HG03354 (cell line): ENCODE measurements around the gene QARS1.

Experiments
- ATAC-seq: cut with Tn5 transposase; IDR thresholded peaks from one replicate; pipeline ENCODE4 v1.9.1; 2021; ENCODE audit warnings: mild to moderate bottlenecking; ENCODE audit not compliant: unreplicated experiment, poor library complexity, severe bottlenecking

QARS1 gene

DNA sequence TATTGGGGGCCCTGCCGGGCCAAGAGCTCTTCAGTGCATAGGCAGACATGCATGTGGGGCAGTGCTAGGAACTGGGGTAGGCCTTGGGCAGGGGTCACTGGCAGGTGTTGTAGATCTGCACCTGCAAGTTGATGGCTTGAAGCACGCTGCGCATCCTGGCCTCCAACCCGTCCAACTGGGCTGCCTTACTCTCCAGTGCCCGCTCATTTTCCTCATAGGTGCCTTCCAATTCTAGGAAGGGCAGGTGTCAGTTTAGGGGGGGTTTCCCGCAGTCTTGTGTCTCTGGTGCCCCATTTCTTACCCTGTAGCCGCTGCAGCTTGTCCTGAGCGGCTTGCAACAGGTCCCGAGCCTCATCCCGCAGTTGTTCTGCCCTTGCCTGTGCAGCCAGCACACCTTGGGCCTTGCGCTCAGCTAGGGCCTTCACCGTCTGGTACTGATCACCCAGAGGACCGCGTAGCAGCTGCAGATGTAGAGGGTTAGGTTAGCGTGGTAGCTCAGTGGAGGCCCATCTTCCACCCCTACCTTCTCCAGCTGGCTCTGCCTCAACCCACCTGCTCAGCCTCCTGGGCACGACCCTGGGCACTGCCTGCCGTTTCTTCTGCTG is 16.7 kb upstream of the QARS1 start:
- ATAC-seq = no peak

DNA sequence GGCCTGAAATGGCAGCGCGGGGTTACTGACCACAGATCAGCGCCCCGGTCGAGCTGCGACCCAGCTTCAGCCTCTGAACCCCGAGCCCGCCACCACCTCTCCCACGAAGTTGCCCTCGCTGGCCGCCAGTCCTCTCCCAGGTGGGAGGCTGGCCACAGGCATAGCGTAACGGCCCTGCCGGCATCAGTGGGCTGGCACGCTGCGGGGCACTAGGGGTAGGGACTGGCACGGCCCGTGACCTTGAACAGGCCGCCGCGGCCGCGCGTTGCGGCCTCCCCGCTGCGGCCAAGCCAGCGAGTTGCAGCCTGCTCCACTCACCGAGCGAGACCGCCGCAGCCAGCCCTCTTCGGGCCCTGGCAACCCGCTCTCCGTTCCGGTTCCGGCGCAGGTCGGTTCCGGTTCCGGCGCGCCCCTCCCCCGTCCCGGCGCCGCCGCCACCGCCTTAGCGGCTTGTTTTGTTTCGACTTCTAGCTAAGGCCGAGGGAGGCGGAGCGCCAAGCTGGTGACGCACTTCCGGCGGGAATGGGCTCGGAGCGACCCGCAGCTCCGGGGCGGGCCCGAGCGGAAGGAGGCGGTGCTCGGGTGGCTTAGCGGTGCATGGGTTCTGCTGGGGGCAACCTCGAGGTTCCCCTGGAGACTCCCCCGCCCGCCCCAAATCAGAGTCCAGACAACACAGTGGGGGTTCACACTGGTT is 16.0 kb upstream of the QARS1 start, which contains the start of gene USP19:
Gene USP19 (minus strand): TSS at position 386 of the 694 bp plus-strand sequence. CDS start 1,678 bp downstream, outside the sequence.
- peak; percentile 84 for ATAC-seq

DNA sequence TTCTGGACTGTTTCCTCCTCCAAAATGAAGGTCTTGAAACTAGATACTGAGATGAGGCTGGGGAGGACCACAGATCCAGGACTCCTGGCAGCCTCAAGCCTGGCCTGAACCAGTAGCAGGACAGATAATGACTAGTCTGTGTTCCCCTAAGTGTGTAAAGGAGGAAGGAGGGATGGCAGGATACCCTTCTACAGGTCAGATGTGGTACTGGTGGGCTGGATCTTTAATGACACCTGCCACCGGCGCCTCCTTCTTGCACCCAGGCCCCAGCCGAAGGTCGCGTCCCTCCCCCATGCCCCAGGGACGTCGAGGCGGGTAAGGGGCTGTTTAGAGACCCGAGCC is 15.5 kb upstream of the QARS1 start:
- ATAC-seq = peak; percentile 19

DNA sequence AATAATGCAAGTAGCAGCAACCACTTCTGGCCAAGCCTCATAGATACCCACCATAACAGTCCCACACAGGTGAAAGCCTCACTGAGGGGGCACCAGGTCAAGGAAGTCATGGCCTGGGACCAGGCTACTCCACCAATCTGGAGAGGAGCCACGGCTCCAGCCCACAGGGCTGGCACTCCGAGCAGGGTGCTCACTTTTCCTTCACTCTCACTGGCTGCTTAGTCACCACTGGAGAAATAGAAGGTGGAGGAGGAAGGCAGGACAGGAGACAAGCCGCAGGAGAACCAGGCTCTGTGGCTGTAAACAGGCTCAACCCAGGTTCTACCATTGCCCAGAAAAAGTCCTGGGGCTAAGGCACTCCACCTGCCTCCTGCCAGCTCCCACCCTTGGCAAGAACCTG is 14.9 kb upstream of the QARS1 start:
- ATAC-seq = no peak

DNA sequence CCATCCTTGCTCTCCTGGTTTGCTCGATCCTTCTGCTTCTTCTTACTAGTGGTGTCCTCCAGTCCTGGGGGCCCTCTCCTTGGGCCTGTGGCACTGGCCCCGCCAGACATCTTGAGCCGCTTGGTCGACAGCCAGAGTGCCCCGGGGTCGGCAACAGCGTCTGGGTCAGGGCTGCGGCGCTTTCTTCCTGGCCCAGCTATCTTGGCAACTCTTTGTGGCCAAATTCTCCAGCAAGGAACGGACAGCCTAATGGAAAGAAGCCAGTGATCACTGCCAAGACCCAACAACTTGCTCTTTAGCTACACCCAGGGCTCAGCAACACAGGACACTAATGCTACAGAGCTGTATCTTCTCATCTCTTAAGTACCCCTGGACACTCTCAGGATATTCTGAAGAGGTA is 14.5 kb upstream of the QARS1 start:
- ATAC-seq = no peak

DNA sequence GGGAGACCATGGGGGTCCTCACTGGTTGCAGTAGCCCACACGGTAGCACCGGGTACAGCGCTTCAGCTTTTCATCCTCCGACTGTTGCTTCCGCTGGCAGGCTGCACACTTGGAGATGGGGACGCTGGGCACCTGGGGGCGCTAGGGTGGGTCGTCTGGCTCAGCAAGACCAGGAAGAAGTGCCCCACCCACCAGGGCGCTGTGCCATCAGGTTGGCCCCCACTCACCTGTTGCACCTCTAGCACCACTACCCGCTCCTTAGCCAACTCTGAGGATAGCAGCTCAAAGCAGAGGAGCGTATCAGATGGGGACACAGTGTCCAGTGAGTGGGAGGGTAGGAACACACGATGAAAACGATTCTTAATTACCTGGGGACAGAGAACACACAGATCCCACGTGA is 7.7 kb upstream of the QARS1 start:
- no peak for ATAC-seq

DNA sequence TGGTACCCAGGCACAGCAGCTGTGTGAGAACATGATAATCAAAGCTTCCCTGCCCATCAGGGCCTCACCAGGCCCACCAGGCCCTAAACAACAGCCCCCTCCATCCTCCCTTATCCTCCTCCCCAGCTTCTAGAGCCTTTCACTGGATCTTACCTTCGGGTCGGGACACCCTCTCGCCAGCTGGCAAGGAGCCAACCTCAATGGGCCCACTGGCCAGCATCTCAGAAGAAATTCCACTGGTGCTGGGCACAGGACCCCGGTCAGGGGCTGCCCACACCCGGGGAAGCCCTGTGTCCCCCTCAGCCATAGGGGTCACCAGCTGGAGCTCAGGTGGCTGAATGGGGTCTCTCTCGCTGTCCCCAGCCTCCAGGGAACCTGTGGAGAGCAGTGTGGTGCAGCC is 6.8 kb upstream of the QARS1 start:
- ATAC-seq = no peak

DNA sequence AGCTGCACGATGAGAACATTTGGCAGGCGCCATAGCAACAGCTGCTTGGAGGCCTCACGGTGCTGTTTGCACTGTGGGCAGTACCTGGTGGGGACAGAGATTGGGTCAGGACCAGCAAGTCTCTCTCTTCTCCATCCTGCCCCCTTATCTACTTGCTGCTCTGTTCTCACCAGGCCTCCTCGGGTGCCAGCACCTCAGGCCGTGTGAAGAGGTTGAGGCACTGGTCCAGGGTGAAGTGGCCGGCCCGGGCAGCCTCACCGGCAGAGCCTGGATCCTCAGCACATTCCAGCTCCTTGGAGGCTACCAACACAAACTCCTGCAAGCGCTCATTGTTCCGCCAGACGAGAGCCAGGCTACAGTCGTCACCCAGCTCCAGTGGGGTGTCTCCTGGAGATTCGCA is 6.2 kb upstream of the QARS1 start:
- ATAC-seq = no peak

DNA sequence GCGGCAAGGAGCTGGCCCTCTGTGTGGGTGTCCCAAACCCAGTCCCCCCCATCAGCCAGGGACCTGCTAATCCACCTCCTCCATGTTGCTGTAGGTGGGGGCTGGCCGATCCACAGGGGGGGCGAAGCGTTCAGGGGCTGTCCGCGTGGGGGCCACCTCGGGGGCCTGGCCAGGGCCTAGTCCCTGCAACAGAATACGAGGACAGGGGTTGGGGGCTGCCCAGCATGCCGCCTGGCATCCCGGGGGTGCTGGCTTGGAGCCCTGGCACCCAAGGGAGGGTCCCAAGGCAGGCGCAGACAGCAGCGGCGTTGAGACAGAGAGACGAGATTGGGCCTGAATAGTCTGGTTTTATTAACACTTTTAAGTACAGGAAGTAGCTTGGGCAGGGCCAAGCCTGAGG is 3.8 kb upstream of the QARS1 start:
- no peak for ATAC-seq

DNA sequence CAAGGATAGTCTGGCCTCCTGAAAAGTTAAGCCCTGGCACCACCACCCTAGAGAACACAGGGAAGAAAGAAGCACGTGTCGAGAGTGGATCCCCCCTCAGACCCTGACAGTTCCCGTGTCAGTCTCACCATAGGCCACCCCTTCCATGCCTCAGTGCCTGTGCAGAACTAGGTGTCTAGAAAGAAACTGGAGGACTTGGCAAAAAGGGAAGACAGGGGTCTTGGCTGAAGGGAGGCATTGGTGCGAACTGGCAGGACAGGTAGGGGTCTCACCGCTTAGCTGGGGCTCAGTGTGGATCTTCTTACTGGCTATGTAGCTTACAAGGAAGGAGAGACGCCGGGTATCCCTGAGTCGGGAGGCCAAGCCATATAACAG is 518 bp downstream of the QARS1 start:
- ATAC-seq = no peak

DNA sequence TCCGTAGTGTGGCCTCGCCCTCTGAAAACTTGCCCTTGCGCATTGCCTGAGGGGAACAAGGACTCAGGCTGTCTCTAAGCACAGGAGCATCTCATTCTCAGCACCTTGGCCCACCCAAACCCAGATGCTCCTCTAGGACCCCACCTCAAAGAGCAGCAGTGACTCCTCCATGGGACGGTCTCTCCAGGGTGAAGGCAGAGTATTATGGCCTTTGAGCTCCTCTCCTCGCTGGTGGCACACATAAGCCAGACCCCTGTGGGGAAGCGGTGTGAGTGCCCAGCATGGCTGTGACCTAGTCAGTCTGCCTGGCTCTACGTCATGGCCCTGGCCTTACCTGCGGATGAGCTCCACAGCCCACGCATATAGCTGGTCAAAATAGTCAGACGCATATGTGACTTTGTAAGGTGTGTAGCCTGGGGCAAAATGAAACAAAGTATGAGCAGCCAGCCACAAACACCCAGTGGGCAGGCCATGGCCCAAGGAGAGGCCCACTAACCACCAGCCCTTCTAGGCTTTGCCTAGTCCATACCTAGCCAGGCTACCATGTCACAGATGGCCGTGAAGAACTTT is 4.4 kb downstream of the QARS1 start:
- ATAC-seq = no peak

DNA sequence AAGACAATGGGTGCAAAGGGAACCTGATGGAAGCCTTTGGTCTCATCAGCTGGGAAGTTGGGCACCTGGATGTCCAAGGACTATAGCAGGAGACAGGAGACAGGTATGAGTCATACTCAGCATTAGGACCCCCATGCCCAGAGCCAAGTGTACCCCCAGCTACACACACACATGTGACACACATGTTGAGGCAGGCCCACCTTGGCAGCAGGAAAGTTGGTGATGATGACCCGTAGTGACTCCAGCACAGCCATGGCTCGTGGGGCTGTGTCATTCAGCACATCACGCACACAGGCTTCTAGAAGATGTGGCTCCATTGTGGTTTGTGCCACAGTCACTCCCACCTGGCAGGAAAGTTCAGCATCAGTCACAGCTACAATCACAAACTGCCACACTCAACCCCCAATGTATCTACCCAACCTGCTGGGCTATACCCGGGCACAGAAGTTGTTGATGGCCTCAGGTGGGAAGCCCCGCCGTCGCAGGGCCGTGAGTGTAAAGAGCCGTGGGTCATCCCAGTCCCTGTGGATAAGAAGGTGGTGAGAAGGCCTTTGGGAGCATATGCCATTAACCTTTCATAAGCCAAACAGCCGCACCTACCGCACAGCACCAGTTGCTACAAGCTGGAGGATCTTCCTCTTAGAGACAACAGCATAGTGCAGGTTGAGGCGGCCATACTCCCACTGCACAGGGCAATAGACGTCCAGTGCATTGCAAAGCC is 5.5 kb downstream of the QARS1 start:
- ATAC-seq = no peak

DNA sequence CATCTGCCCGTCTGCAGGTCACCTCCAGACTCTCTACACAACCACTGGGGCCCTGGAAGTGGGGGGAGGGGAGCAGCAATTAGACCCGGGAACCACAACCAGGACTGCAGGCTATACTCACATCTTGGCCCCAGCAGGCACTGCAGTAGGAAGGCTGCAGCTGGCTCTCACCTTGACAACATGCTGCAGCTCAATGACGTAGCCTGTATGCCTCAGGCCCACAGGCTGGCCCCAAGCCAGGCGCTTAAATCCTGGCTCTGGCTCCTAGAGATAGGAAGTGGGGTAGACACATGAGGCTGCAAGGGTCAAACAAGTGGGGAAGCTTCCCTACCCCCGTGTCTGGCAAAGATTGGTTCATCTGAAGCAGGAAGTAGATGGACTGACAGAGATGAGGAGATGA is 6.1 kb downstream of the QARS1 start:
- ATAC-seq = no peak

DNA sequence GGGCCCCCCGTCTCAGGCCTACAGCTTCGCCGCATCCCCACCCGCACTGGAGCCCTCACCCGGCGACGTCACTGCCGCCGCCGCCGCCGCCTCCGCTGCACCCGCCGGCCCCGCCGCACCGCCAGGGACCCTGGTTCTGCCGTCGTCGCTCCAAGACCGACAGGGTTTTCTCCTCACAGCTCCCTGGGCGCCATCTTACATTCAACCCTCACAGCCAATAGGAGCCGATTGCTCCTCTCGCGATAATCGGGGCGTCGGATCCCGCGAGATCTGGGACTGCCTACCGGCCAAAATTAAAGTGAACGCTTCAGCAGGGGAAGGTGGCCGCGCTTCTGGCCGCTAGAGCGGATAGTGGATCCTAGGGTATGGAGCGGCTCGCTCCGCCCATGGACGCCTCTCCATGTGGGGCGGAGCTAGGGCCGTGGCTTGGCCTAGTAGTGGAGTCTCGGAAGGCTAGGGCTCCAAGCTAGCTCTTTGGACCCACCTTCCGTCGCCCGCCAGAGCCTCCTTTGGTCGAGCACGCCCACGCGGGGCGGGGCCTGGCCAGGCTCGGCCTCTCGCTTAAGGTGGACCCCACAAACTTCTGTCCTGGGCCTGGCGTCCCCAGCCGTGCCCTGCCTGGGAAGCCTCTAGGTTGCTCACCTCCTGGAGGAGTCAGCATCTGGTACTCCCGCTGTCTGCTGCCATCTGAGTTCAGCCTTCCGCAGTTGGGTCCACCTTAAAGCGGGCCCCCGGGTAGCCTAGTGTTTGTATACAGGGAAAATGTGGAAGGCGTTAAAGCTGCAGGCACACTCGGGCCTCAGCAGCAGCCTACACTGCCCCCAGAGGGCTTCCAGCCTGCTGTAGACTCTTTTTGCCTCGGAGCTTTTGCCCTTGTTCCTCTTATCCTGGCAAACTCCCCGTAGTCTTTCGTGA is 10.4 kb downstream of the QARS1 start, which contains the start of gene QRICH1:
Gene QRICH1 (minus strand): TSS at position 219 of the 915 bp plus-strand sequence. CDS start 17,054 bp downstream, outside the sequence.
- ATAC-seq = peak; percentile 80

DNA sequence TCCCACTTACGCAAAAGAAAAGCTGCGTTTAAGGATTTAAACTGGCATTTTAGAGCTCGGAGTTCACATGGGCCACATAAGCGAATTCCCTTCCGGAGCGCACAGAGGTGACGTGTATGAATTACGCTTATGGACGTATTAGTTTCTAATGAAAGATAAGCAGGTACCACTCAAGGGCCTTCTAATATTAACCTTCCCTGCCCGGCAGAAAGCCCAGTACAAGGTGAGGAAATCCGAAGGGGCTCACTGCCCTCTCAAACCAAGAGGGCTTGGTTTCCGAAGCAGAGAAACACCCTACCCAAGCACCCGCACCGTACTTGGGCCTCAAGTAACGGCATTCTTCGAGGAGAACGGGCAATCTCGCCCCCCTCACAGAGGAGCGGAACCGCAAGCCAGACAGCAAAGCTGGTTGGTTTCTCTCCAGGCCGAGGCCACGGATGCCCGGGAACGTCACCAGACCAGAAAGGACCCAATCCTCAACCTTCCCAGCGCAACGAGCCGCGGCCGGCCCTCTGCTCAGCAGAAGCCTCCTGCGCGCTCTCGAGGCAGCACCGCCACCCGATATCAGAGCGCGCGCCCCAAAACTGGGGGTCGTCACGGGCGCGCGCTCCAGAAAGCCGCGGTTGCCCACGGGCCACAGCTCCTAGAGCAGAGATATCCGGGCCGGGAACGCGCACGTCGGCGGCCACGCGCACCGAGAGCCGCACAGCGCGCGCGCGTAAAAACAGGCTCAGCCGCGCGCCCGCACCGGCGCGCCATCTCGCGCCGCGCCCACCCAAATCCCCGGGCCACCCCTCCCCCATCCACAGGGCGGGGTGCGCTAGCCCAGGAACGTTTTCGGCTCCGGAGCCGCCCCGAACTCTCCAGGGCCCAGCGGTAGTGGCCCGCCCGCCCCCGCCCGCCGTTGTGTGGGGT is 11.4 kb downstream of the QARS1 start:
- ATAC-seq = peak; percentile 44

DNA sequence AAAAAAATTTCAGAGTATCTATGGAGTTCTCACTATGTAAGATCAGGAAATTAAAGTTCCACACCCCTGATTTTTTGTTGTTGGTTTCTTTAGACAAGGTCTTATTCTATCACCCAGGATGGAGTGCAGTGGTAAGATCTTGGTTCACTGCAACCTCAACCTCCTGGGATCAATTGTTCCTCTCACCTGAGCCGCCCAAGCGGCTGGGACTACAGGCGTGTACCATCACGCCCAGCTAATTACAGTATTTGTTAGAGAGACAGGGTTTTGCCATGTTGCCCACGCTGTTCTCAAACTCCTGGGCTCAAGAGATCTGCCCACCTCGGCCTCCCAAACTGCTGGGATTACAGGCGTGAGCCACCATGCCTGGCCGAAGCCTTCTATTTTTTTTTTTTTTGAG is 23.1 kb downstream of the QARS1 start:
- ATAC-seq = no peak

DNA sequence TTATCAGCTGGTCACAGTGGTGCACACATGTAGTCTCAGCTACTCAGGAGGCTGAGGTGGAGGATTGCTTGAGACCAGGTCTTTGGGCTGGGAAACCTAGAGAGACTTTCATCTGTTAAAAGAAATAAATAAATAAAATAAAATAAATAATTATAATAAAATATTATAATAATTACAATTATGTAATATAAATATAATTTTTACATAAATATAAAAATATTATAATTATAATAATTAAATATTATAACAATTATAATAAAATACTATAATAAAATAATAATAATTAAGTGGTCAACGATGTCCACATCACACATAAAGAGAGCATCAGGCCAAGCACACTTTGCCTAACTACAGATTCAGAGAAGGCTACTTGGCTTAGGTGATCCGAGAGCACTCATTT is 25.3 kb downstream of the QARS1 start:
- ATAC-seq = no peak

DNA sequence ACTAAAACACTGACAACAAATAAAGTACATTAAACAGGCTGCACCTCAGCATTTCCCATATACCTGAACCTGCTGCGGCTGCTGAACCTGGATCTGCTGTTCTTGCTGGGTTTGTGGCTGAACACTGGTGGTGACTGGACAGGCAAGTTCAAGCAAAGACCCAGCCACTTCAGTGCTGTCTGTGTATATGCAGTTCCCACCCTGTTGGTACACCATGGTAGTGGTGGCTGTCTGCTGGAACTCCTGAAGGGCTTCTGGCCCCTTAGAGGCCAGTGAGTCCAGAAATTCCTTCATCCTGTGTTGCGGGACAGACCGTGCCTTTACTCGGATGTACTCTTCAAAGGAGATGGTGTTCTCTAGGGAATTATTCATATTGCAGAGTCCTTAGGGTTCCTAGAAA is 27.9 kb downstream of the QARS1 start:
- no peak for ATAC-seq

DNA sequence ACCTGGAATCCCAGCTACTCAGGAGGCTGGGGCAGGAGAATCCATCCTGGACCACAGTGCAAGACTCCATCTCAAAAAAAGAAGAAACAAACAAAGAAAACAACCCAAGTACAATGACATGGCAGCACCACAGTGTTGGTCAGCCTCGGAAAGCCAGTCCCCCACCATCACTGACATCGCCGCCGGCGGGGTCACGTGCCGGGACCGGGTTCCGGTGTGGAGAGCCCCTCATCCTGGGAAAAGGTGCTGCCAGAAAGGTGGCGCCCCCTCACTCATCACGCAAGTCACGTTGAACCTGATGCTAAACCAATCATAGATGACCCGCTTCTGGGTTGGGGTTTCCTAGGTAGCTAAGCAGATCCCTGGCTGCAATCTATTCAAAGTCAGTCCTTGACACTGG is 28.4 kb downstream of the QARS1 start:
- ATAC-seq = no peak
